HG03520 (cell line): ENCODE measurements around the gene TEX264.

Experiments used
- ATAC-seq: cut with Tn5 transposase; IDR thresholded peaks from one replicate; pipeline ENCODE4 v1.9.1; 2021; ENCODE audit warnings: mild to moderate bottlenecking, moderate library complexity; ENCODE audit not compliant: unreplicated experiment

TEX264 gene

GRCh38 chr3:51673802-51674654 lies 3.0 kb downstream of the TEX264 start:
- ATAC-seq: no peak

- no peak for ATAC-seq
These were observed 4.2 kb downstream of the TEX264 start for GRCh38 chr3:51675201-51675611.

- no peak for ATAC-seq
These were observed 5.1 kb downstream of the TEX264 start for GRCh38 chr3:51676102-51676640.

GRCh38 chr3:51677358-51677757 lies 6.3 kb downstream of the TEX264 start:
- ATAC-seq: no peak

- ATAC-seq: no peak
These were observed 7.1 kb downstream of the TEX264 start for GRCh38 chr3:51678186-51678585.

- ATAC-seq: no peak
These were observed 7.6 kb downstream of the TEX264 start for GRCh38 chr3:51678641-51679040.

- no peak for ATAC-seq
These were observed 8.3 kb downstream of the TEX264 start for GRCh38 chr3:51679318-51679717.

GRCh38 chr3:51679777-51680176 lies 8.7 kb downstream of the TEX264 start:
- ATAC-seq: no peak

- ATAC-seq: no peak
These were observed 9.1 kb downstream of the TEX264 start for GRCh38 chr3:51680196-51680595.

GRCh38 chr3:51680663-51681230 lies 9.7 kb downstream of the TEX264 start:
- no peak for ATAC-seq

GRCh38 chr3:51681453-51681852 lies 10.4 kb downstream of the TEX264 start:
- ATAC-seq: no peak

GRCh38 chr3:51682079-51682478 lies 11.0 kb downstream of the TEX264 start:
- ATAC-seq: peak; percentile 77

GRCh38 chr3:51682526-51682925 lies 11.5 kb downstream of the TEX264 start:
- no peak for ATAC-seq

GRCh38 chr3:51683566-51683965 lies 12.5 kb downstream of the TEX264 start:
- no peak for ATAC-seq

GRCh38 chr3:51684971-51685751 lies 14.1 kb downstream of the TEX264 start:
- no peak for ATAC-seq

GRCh38 chr3:51686056-51686455 lies 15.0 kb downstream of the TEX264 start:
- ATAC-seq: no peak

GRCh38 chr3:51686512-51687215 lies 15.6 kb downstream of the TEX264 start:
- ATAC-seq: peak; percentile 31

GRCh38 chr3:51687431-51688205 lies 16.6 kb downstream of the TEX264 start:
- ATAC-seq: no peak

- ATAC-seq: no peak
These were observed 17.2 kb downstream of the TEX264 start for GRCh38 chr3:51688206-51688600.

- ATAC-seq: no peak
These were observed 20.0 kb downstream of the TEX264 start for GRCh38 chr3:51691021-51691420.
